ENCODE data around the gene KLHL9. TPM values are rescaled to one million over a fixed set of nuclear protein-coding genes. Genes with fewer than 3 reads are reported as not detected.

Gene KLHL9
- 14.5 and 18.2 TPM in 2 replicates for polyA plus RNA-seq

GRCh38 chr9:21334701-21335632 is at the start of gene KLHL9:
Gene KLHL9 (minus strand): TSS chr9:21335404. CDS start chr9:21334859, 545 bp downstream.

GRCh38 chr9:21367957-21368356 is 32.8 kb upstream of the KLHL9 start, which contains the start of gene IFNA13:
Gene IFNA13 (minus strand): TSS chr9:21368057. CDS start chr9:21368010, 47 bp downstream.

GRCh38 chr9:21350787-21351186 is 15.6 kb upstream of the KLHL9 start, which contains the start of gene IFNA6:
Gene IFNA6 (minus strand): TSS chr9:21350887. CDS start chr9:21350887, 0 bp downstream.

GRCh38 chr9:21305213-21305612 is 30.0 kb downstream of the KLHL9 start, which contains the start of gene IFNA5:
Gene IFNA5 (minus strand): TSS chr9:21305313. CDS start chr9:21305256, 57 bp downstream.

Other genes starting within 250 kb of the KLHL9 start
- gene IFNW1, start 193.6 kb downstream of the KLHL9 start, polyA plus RNA-seq = 0.54 TPM in 1 of 2 replicates, not detected in the other
- gene IFNA21, start 168.7 kb downstream of the KLHL9 start, polyA plus RNA-seq = not detected in 2 replicates
- not detected in 2 replicates for gene IFNA4, start 147.8 kb downstream of the KLHL9 start, polyA plus RNA-seq
- gene IFNA7, start 133.2 kb downstream of the KLHL9 start, polyA plus RNA-seq = not detected in 2 replicates
- not detected in 2 replicates for gene IFNA10, start 128.3 kb downstream of the KLHL9 start, polyA plus RNA-seq
- not detected in 2 replicates for gene IFNA16, start 118.1 kb downstream of the KLHL9 start, polyA plus RNA-seq
- not detected in 2 replicates for gene IFNA17, start 107.2 kb downstream of the KLHL9 start, polyA plus RNA-seq
- gene IFNA14, start 95.4 kb downstream of the KLHL9 start, polyA plus RNA-seq = not detected in 2 replicates
- not detected in 2 replicates for gene IFNA5, start 30.1 kb downstream of the KLHL9 start, polyA plus RNA-seq
- not detected in 2 replicates for gene IFNA6, start 15.5 kb upstream of the KLHL9 start, polyA plus RNA-seq
- not detected in 2 replicates for gene IFNA13, start 32.7 kb upstream of the KLHL9 start, polyA plus RNA-seq
- gene IFNA2, start 50.0 kb upstream of the KLHL9 start, polyA plus RNA-seq = 0.22 TPM in 1 of 2 replicates, not detected in the other
- not detected in 2 replicates for gene IFNA8, start 73.7 kb upstream of the KLHL9 start, polyA plus RNA-seq
- not detected in 2 replicates for gene IFNA1, start 105.0 kb upstream of the KLHL9 start, polyA plus RNA-seq
- not detected in 2 replicates for gene IFNE, start 146.9 kb upstream of the KLHL9 start, polyA plus RNA-seq